BLaER1 (cell line): Measurements from ENCODE around the gene SUOX.
A peak's percentile ranks its signal among the peaks of the same experiment; 100 is the strongest.
"Not testable (repeated sequence)": the region's sequence is repeated elsewhere in the genome, so short reads cannot be mapped to it uniquely, and the experiment has no call there.

Experiments
- H3K27ac ChIP-seq: shearing (Covaris generic); formaldehyde crosslinking; 2 replicates; pipeline ENCODE4 v1.8.1; 2022
- H3K27me3 ChIP-seq: shearing (Covaris generic); formaldehyde crosslinking; 2 replicates; pipeline ENCODE4 v1.8.1; 2022
- H3K36me3 ChIP-seq: shearing (Covaris generic); formaldehyde crosslinking; 2 replicates; pipeline ENCODE4 v1.8.1; 2022
- H3K4me1 ChIP-seq: shearing (Covaris generic); formaldehyde crosslinking; 2 replicates; pipeline ENCODE4 v1.8.1; 2022
- H3K4me2 ChIP-seq: shearing (Covaris generic); formaldehyde crosslinking; 2 replicates; pipeline ENCODE4 v1.8.1; 2022
- H3K4me3 ChIP-seq: shearing (Covaris generic); formaldehyde crosslinking; 2 replicates; pipeline ENCODE4 v1.8.1; 2022
- H3K9ac ChIP-seq: shearing (Covaris generic); formaldehyde crosslinking; 2 replicates; pipeline ENCODE4 v1.8.1; 2022
- H3K9me3 ChIP-seq: shearing (Covaris generic); formaldehyde crosslinking; 2 replicates; pipeline ENCODE4 v1.8.1; 2022
- H4K20me1 ChIP-seq: shearing (Covaris generic); formaldehyde crosslinking; 2 replicates; pipeline ENCODE4 v1.8.1; 2022
- Cebpa-rat ChIP-seq: shearing (Covaris generic); IDR thresholded peaks from 2 replicates; pipeline ENCODE4 v1.8.1; 2022

Gene SUOX

GRCh38 chr12:56001487-56002100 lies 4.5 kb downstream of the SUOX start:
- H3K4me1 ChIP-seq, result peaks cover 9% of the 10 kb centered on the region
- no peaks in the 10 kb centered on the region for H4K20me1 ChIP-seq
- H3K36me3 ChIP-seq, result peaks cover 16% of the 10 kb centered on the region
- H3K9ac ChIP-seq, result no peak overlapping the region
- no peaks in the 10 kb centered on the region for H3K27me3 ChIP-seq
- H3K9me3 ChIP-seq, result no peaks in the 10 kb centered on the region
- H3K27ac ChIP-seq, result no peak overlapping the region
- no peak for TF ChIP-seq Cebpa-rat
- H3K4me3 ChIP-seq, result no peak overlapping the region
- no peak overlapping the region for H3K4me2 ChIP-seq

- peaks cover 11% of the 10 kb centered on the region for H3K4me1 ChIP-seq
- H4K20me1 ChIP-seq, H3K9ac ChIP-seq, H3K27ac ChIP-seq, H3K9me3 ChIP-seq, H3K27me3 ChIP-seq, H3K4me3 ChIP-seq, H3K4me2 ChIP-seq: not testable (repeated sequence)
- H3K36me3 ChIP-seq, result peaks cover 11% of the 10 kb centered on the region; the same call in 1 of the 2 replicates
Measured at GRCh38 chr12:56003376-56003775, 6.3 kb downstream of the SUOX start.

DNA sequence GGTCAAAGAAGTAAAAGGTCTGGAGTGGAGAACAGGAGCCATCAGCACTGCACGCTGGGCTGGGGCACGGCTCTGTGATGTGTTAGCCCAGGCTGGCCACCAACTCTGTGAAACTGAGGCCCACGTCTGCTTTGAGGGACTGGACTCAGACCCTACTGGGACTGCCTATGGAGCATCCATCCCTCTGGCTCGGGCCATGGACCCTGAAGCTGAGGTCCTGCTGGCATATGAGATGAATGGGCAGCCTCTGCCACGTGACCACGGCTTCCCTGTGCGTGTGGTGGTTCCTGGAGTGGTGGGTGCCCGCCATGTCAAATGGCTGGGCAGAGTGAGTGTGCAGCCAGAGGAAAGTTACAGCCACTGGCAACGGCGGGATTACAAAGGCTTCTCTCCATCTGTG lies 7.1 kb downstream of the SUOX start:
- no peak overlapping the region for H3K9ac ChIP-seq
- TF ChIP-seq Cebpa-rat, result no peak
- no peaks in the 10 kb centered on the region for H4K20me1 ChIP-seq
- H3K9me3 ChIP-seq, result no peaks in the 10 kb centered on the region
- no peak overlapping the region for H3K27ac ChIP-seq
- H3K4me2 ChIP-seq, result no peak overlapping the region
- H3K4me1 ChIP-seq, result peaks cover 11% of the 10 kb centered on the region
- no peak overlapping the region for H3K4me3 ChIP-seq
- H3K36me3 ChIP-seq, result peaks cover 11% of the 10 kb centered on the region; the same call in 1 of the 2 replicates
- H3K27me3 ChIP-seq, result no peaks in the 10 kb centered on the region

- TF ChIP-seq Cebpa-rat, result no peak
- Histone ChIP-seq H3K9ac (peak overlapping the region; percentile 75), H3K27me3 (no peaks in the 10 kb centered on the region), H3K4me1 (peaks cover 11% of the 10 kb centered on the region), H3K9me3 (no peaks in the 10 kb centered on the region), H4K20me1 (no peaks in the 10 kb centered on the region), H3K36me3 (peaks cover 11% of the 10 kb centered on the region; the same call in 1 of the 2 replicates), H3K4me2 (peak overlapping the region; percentile 86), H3K4me3 (peak overlapping the region; percentile 70), H3K27ac (peak overlapping the region; percentile 65; the same call in 1 of the 2 replicates)
Measured at GRCh38 chr12:56007564-56008559, 10.8 kb downstream of the SUOX start.

DNA sequence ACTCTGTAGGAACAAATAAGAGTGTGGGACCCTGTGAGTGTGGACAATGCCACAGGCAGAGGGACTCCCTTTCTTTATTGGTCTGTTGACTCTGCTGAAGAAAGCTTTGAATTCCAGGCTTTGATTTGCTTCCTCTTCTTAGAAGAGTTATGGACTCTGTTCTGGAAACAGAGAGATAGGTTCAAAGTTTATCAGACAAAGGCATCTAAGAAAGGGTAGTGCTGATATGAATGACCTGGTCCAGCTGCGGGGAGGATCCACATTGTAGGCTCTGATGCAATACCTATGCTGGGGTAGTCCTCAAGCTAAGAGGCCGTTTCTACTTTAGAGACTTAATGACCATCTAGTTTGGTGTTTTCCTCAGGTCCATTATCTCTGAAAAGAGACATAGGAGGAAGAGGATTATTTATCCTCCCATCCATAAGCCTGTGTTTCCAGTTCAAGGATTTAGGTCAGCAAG lies 13.1 kb downstream of the SUOX start:
- H3K27me3 ChIP-seq, result no peaks in the 10 kb centered on the region
- H3K9ac ChIP-seq, result no peak overlapping the region
- no peak overlapping the region for H3K4me3 ChIP-seq
- H3K36me3 ChIP-seq, result no peaks in the 10 kb centered on the region
- TF ChIP-seq Cebpa-rat, result no peak
- no peaks in the 10 kb centered on the region for H4K20me1 ChIP-seq
- H3K27ac ChIP-seq, result no peak overlapping the region
- H3K4me2 ChIP-seq, result no peak overlapping the region
- no peaks in the 10 kb centered on the region for H3K9me3 ChIP-seq
- H3K4me1 ChIP-seq, result peaks cover 11% of the 10 kb centered on the region

DNA sequence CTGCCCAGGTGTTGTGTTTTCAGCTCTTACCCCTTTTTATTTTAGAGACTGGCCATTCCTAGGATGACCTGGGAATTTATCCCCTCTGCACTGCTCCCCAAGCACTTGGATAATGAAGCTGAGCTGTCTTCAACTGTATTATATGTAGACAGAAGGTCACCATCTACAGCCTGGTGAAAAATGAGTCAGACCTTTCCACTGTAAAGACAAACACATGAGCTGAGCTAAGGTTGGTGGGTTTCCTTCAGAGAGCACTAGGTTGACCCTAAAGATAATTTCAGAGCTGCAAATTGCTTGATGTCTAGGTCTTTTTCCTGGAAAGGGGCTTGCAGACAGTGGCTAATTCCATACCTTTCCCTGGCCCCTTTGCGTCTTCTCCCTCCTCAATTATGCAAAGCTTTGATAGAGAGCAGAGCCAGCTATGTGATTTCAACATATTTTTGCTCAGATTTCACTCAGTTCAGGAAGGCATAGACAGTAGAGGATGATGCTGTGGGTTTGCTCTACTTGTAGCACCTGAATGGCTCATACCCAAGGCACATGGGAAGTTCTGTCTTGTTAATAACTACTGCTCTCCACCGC lies 14.5 kb downstream of the SUOX start:
- Histone ChIP-seq H3K36me3 (no peaks in the 10 kb centered on the region), H3K4me1 (peaks cover 11% of the 10 kb centered on the region)

DNA sequence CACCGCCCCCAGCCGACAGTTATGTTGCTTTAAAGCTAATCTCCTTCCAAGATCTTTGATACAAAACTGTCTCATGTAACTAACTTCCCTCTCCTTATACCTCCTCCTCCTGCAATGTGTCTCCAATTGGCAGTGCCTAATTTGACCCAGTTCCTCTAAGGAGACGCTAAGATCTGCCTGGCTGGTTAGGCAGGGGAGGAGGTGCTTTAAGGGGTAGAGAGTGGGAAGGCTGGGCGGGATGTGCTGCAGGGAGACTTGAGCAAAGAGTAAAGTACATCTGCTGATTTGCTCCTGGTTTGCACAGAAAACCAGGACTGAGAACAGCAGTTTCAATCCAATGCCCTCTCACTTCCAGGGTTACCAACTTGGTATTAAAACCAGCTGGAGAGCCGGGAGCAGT lies 16.4 kb downstream of the SUOX start:
- Histone ChIP-seq H4K20me1 (no peaks in the 10 kb centered on the region), H3K9ac (no peak overlapping the region), H3K4me3 (no peak overlapping the region), H3K4me2 (no peak overlapping the region), H3K36me3 (no peaks in the 10 kb centered on the region), H3K4me1 (no peaks in the 10 kb centered on the region), H3K9me3 (no peaks in the 10 kb centered on the region), H3K27me3 (no peaks in the 10 kb centered on the region), H3K27ac (no peak overlapping the region)
- TF ChIP-seq Cebpa-rat, result no peak

More for the DNA sequence above, 14.5 kb downstream of the SUOX start:
- H3K27ac ChIP-seq, result no peak overlapping the region
- no peak overlapping the region for H3K4me2 ChIP-seq
- H4K20me1 ChIP-seq, result no peaks in the 10 kb centered on the region
- H3K9me3 ChIP-seq, result no peaks in the 10 kb centered on the region
- no peak overlapping the region for H3K4me3 ChIP-seq
- no peak for TF ChIP-seq Cebpa-rat
- no peak overlapping the region for H3K9ac ChIP-seq
- no peaks in the 10 kb centered on the region for H3K27me3 ChIP-seq

- no peak overlapping the region for H3K4me3 ChIP-seq
- H3K4me1 ChIP-seq, result no peaks in the 10 kb centered on the region
- no peak for TF ChIP-seq Cebpa-rat
- no peaks in the 10 kb centered on the region for H3K27me3 ChIP-seq
- H3K9me3 ChIP-seq, result no peaks in the 10 kb centered on the region
- H3K36me3 ChIP-seq, result no peaks in the 10 kb centered on the region
- H3K9ac ChIP-seq, result no peak overlapping the region
- no peak overlapping the region for H3K27ac ChIP-seq
- no peaks in the 10 kb centered on the region for H4K20me1 ChIP-seq
- H3K4me2 ChIP-seq, result no peak overlapping the region
Measured at GRCh38 chr12:56014205-56014604, 17.1 kb downstream of the SUOX start.

DNA sequence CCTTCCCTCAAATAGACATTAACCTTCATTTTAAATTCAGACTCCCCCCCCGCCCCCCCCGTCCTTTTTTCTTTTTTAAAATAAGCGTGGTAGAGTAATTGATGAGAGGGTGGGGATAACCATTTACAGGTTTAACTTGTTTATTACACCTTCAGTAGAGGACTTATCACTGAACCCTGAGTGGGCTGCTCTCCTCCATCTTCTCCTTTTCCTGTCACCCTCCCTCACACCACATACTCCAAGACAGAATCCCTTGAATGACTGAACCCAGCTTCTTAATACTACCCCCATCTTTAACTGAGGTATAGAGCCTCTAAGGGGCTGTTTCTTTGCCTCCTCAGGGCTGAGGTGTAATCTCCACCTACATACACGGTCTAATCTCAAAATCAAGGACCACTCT lies 20.1 kb downstream of the SUOX start:
- Histone ChIP-seq H3K4me1 (peaks cover 18% of the 10 kb centered on the region), H3K36me3 (no peaks in the 10 kb centered on the region), H4K20me1 (no peaks in the 10 kb centered on the region), H3K4me3 (no peak overlapping the region), H3K27ac (no peak overlapping the region), H3K4me2 (no peak overlapping the region), H3K9ac (no peak overlapping the region), H3K9me3 (no peaks in the 10 kb centered on the region), H3K27me3 (no peaks in the 10 kb centered on the region)
- TF ChIP-seq Cebpa-rat, result no peak

- Histone ChIP-seq H3K9ac (no peak overlapping the region), H3K36me3 (no peaks in the 10 kb centered on the region), H3K4me1 (peaks cover 30% of the 10 kb centered on the region), H3K4me3 (no peak overlapping the region), H4K20me1 (no peaks in the 10 kb centered on the region), H3K9me3 (no peaks in the 10 kb centered on the region), H3K27me3 (no peaks in the 10 kb centered on the region), H3K4me2 (no peak overlapping the region), H3K27ac (no peak overlapping the region)
- TF ChIP-seq Cebpa-rat, result no peak
Measured at GRCh38 chr12:56018356-56018755, 21.3 kb downstream of the SUOX start.
